HUES48 (cell line): ENCODE results near the gene AMIGO1.
"Not testable (repeated sequence)": the region's sequence is repeated elsewhere in the genome, so short reads cannot be mapped to it uniquely, and the experiment has no call there.

ENCODE experiments used
- H3K27ac ChIP-seq: one replicate; pipeline ENCODE4 v1.7.0; 2013; ENCODE audit warnings: low read depth, low read length, inconsistent platforms
- H3K27me3 ChIP-seq: 2 replicates; pipeline ENCODE4 v1.6.1; 2013; ENCODE audit warnings: mild to moderate bottlenecking, low read length; ENCODE audit not compliant: control insufficient read depth, insufficient read depth
- H3K36me3 ChIP-seq: 2 replicates; pipeline ENCODE4 v1.6.1; 2013; ENCODE audit warnings: low read length; ENCODE audit not compliant: control insufficient read depth, insufficient read depth
- H3K4me1 ChIP-seq: 2 replicates; pipeline ENCODE4 v1.6.1; 2013; ENCODE audit warnings: mild to moderate bottlenecking, low read length; ENCODE audit not compliant: control insufficient read depth, insufficient read depth
- H3K4me3 ChIP-seq: 2 replicates; pipeline ENCODE4 v1.5.1; 2013; ENCODE audit warnings: mild to moderate bottlenecking, low read depth, low read length
- H3K9ac ChIP-seq: 2 replicates; pipeline ENCODE4 v1.6.1; 2013; ENCODE audit warnings: mild to moderate bottlenecking, low read depth, low read length, moderate library complexity
- H3K9me3 ChIP-seq: 2 replicates; pipeline ENCODE4 v1.6.1; 2013; ENCODE audit warnings: low read length; ENCODE audit not compliant: control insufficient read depth, insufficient read depth

The AMIGO1 gene

DNA sequence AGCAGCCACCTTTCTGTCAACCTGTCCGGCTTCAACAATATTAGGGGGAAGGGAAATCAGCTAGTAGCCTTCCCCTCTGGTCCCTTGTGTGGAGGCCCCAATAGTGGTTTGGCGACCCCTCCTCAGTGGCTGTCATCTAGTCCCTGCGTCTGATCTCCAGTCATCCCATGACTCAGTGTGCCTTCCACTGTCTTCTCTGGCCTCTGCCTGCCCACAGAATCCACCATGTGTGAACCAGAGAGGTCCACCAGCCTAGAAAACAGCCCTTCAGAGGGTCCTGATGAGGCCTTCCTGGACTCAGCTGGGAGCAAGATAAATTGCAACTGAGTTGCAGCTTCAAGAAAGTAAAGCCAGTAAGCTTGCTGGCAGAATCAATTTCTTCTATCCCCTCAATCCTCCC lies 29.6 kb downstream of the AMIGO1 start:
- Histone ChIP-seq H3K9me3 (no peaks in the 10 kb centered on the region), H3K4me1 (peaks cover 3% of the 10 kb centered on the region; the same call in 1 of the 2 replicates)

DNA sequence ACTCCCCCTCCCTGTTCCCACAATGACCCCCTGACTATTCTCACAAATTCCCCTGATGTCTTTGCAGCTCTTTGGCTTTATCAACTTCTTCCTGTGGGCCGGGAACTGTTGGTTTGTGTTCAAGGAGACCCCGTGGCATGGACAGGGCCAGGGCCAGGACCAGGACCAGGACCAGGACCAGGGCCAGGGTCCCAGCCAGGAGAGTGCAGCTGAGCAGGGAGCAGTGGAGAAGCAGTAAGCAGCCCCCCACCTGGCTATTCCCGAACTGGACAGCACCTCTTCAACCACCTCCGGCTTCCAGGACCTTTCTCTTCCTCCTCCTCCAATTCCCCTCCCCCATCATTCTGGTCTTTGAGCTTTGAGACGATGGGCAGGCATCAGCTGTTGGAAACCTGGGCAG lies 30.2 kb downstream of the AMIGO1 start:
- H3K4me1 ChIP-seq, result peaks cover 3% of the 10 kb centered on the region; the same call in 1 of the 2 replicates
- H3K9me3 ChIP-seq, result no peaks in the 10 kb centered on the region
- no peaks in the 10 kb centered on the region for H3K27me3 ChIP-seq
- no peak overlapping the region for H3K27ac ChIP-seq
- no peak overlapping the region for H3K4me3 ChIP-seq
- no peaks in the 10 kb centered on the region for H3K36me3 ChIP-seq
- no peak overlapping the region for H3K9ac ChIP-seq

More for the DNA sequence above, 29.6 kb downstream of the AMIGO1 start:
- H3K36me3 ChIP-seq, result no peaks in the 10 kb centered on the region
- H3K4me3 ChIP-seq, result no peak overlapping the region
- no peak overlapping the region for H3K9ac ChIP-seq
- H3K27me3 ChIP-seq, result no peaks in the 10 kb centered on the region
- H3K27ac ChIP-seq, result no peak overlapping the region

DNA sequence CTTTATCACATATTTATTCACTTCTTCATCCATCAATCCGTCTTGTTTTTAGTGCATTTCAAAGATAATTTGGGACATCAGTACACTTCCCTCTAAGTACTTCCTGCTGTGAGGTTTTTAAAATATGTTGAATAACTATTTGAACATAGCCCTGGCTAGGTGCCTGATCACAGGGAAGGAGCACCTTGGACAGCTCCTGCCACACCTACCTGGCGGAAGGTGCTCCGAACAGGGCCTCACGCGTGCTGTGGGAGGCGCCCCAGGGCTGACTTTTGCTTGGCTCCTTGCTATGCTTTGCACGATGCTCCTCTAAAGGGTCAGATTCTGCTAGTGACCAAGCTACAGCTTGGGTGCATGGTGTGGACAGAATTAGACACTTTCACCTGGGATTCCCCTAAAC lies 30.7 kb downstream of the AMIGO1 start:
- H3K9ac ChIP-seq, result no peak overlapping the region
- no peaks in the 10 kb centered on the region for H3K27me3 ChIP-seq
- no peaks in the 10 kb centered on the region for H3K36me3 ChIP-seq
- H3K27ac ChIP-seq, result no peak overlapping the region
- H3K4me3 ChIP-seq, result no peak overlapping the region
- H3K4me1 ChIP-seq, result peaks cover 3% of the 10 kb centered on the region; the same call in 1 of the 2 replicates
- no peaks in the 10 kb centered on the region for H3K9me3 ChIP-seq

DNA sequence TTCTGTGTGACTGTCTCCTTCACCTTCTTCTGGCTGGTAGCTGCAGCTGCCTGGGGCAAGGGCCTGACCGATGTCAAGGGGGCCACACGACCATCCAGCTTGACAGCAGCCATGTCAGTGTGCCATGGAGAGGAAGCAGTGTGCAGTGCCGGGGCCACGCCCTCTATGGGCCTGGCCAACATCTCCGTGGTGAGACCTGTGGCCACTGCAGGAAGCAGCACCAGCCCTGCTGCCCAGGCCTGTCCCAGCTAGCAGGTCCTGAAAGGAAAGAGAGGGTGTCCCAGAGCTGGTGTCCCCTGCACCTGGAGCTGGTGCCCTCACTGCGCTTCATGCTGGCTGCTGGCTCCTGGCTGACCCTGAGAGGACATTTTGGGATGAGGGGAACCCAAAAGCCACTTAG lies 31.7 kb downstream of the AMIGO1 start:
- H3K27me3 ChIP-seq, result no peaks in the 10 kb centered on the region
- H3K9ac ChIP-seq, result no peak overlapping the region
- H3K9me3 ChIP-seq, result no peaks in the 10 kb centered on the region

DNA sequence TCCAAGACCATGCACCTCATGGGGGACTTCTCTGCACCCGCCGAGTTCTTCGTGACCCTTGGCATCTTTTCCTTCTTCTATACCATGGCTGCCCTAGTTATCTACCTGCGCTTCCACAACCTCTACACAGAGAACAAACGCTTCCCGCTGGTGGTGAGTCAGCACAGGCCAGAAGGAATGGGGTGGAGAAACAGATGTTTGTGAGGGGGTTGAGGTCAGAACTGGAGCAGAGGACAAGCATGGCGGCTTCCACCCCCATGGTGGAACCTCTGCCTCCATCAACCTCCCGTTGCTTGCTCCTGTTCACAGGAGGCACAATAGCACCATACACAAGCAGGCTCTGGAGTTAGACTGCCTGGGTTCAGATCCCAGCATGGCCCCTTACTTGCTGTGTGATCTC lies 32.7 kb downstream of the AMIGO1 start:
- H3K9me3 ChIP-seq, result no peaks in the 10 kb centered on the region
- no peak overlapping the region for H3K9ac ChIP-seq
- no peaks in the 10 kb centered on the region for H3K4me1 ChIP-seq
- no peaks in the 10 kb centered on the region for H3K36me3 ChIP-seq
- no peak overlapping the region for H3K27ac ChIP-seq
- H3K4me3 ChIP-seq, result no peak overlapping the region
- no peaks in the 10 kb centered on the region for H3K27me3 ChIP-seq

More for the DNA sequence above, 31.7 kb downstream of the AMIGO1 start:
- H3K4me1 ChIP-seq, result peaks cover under 1% of the 10 kb centered on the region; the same call in 1 of the 2 replicates
- no peak overlapping the region for H3K27ac ChIP-seq
- no peak overlapping the region for H3K4me3 ChIP-seq
- H3K36me3 ChIP-seq, result no peaks in the 10 kb centered on the region

DNA sequence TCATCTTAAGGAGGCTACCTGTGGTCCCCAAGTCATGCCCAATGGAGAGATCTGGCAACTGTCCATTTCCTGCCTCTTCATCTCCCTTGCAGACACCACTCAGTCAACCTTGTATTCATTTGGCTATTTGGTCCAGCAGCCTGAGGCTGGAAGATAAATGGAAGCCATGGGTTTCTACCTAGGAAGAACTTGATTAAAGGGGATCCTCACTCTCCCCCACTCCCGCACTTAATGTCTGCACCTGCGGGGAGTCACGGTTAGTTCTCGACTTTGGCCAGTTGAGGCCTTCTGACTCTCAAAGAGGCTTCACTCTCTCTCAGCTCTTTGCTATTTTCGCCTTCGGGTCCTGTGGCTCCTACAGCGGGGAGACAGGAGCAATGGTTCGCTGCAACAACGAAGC lies 34.3 kb downstream of the AMIGO1 start:
- H3K4me3 ChIP-seq, result no peak overlapping the region
- 0 out of 2 replicates have a peak, but pooled peaks cover 3% of the 10 kb centered on the region for H3K27me3 ChIP-seq
- H3K4me1 ChIP-seq, result no peaks in the 10 kb centered on the region
- H3K36me3 ChIP-seq, result no peaks in the 10 kb centered on the region
- no peak overlapping the region for H3K27ac ChIP-seq
- H3K9ac ChIP-seq, result no peak overlapping the region
- H3K9me3 ChIP-seq, result no peaks in the 10 kb centered on the region

DNA sequence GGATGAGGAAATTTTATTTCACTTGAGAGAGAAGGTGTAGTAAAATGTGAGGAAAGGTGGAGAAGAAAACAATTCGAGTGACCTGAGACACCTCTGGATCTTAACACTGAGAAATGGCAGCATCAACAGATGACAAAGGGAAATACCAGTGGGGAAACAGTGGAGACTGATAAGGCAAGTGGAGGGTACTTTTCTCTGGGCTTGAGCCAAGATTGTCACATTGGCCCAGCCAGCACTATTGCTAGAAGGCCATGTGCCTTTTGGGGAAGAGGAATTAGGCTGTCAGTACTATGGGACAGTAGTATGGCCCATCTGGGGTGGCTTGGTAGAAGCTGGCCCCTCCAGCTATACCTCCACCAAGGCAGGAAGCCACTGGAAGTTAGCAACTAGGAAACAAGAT lies 34.8 kb downstream of the AMIGO1 start:
- Histone ChIP-seq H3K4me3 (no peak overlapping the region), H3K36me3 (no peaks in the 10 kb centered on the region), H3K27ac (no peak overlapping the region), H3K4me1 (no peaks in the 10 kb centered on the region), H3K9me3 (no peaks in the 10 kb centered on the region), H3K9ac (no peak overlapping the region), H3K27me3 (0 out of 2 replicates have a peak, but pooled peaks cover 5% of the 10 kb centered on the region)

DNA sequence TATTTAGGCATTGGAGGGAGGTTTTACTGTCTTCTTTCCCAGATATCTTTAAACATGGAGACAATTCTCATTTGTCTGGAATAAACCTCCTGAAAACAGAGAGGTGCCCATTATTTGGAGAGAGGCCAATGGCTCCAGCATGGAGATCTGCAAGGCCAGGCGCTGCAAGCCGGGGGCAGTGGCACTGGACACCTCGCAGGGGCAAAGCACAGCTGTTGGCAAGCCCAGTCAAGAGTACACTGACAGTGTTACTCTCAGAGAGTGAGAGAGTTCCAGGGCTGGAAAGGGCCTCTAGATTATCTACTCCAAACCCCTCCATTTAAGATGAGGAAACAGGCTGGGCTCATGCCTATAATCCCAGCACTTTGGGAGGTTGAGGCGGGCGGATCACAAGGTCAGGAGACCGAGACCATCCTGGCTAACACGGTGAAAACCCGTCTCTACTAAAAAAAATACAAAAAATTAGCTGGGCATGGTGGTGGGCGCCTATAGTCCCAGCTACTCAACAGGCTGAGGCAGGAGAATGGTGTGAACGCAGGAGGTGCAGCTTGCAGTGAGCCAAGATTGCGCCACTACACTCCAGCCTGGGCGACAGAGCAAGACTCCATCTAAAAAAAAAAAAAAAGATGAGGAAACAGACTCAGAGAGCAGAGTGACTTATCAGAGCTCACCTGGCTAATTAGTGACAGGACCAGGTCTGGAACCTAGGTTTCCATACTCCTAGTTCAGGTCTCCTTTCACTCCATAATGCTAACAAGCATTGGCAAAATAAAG lies 36.1 kb downstream of the AMIGO1 start:
- H3K9me3 ChIP-seq, result not testable (repeated sequence)

DNA sequence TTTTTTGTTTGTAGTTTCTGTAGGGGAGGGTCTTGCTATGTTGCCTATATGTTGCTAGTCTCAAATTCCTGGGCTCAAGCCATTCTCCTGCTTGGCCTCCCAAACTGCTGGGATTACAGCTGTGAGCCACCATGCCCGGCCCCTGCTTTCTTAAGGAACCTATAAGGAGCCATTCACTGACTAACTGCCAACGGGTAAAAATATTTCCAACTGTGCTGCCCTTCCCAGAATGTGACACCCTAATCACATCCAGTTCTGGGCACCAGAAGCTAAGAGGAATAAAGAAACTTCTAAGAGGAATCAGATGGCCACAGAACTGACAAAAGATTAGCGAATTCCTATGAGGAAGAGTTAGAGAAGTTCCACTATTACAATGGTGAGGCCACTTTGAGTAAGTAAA lies 36.7 kb downstream of the AMIGO1 start:
- H3K4me1 ChIP-seq, result peaks cover 11% of the 10 kb centered on the region
- H3K27ac ChIP-seq, result no peak overlapping the region
- H3K27me3 ChIP-seq, result peaks cover 15% of the 10 kb centered on the region
- H3K9me3 ChIP-seq, result no peaks in the 10 kb centered on the region
- H3K36me3 ChIP-seq, result no peaks in the 10 kb centered on the region
- no peak overlapping the region for H3K9ac ChIP-seq
- no peak overlapping the region for H3K4me3 ChIP-seq

More for the DNA sequence above, 36.1 kb downstream of the AMIGO1 start:
- not testable (repeated sequence) for H3K4me3 ChIP-seq, H3K27ac ChIP-seq, H3K36me3 ChIP-seq, H3K4me1 ChIP-seq, H3K9ac ChIP-seq, H3K27me3 ChIP-seq

DNA sequence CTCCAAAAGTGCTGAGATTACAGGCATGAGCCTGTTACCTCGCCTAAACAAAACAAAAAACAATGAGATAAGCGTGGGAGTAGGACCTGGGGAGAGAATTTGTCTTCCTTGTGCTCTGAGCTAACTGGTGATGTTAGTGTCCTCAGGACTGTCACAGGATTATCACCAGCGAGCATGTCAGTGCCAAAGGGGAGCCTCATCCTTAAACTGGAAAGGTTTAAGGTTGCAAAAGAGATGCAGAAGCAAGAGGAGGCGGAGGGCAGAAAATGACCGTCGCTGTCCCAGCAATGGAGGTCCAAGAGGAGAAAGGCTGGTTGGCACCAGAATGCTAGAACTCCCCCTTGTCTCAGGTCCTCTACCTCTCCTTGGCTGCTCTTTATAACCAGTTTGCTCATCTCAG lies 39.3 kb downstream of the AMIGO1 start:
- Histone ChIP-seq H3K4me3 (no peak overlapping the region), H3K4me1 (peaks cover 11% of the 10 kb centered on the region), H3K9ac (no peak overlapping the region), H3K27me3 (peaks cover 40% of the 10 kb centered on the region), H3K9me3 (no peaks in the 10 kb centered on the region), H3K27ac (no peak overlapping the region), H3K36me3 (no peaks in the 10 kb centered on the region)

DNA sequence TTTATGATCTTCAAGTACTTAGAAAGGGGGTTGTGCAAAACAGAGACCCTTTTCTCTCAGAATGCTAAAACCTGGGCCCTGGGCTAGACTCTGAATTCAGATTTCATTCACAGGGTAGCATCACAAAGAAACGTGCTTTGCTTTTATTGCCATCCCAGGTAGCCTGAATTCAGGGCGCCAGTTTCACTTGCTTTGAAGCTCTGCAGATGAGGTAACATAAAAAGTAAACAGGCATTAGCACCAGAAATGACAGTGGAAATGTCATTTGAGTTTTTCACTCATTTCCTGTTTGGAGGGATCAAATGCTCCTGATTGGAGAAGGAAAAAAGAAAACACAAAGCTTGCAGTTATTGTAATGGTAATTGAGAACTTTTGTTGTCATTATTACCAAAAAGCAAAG lies 40.6 kb downstream of the AMIGO1 start:
- no peaks in the 10 kb centered on the region for H3K36me3 ChIP-seq
- H3K9ac ChIP-seq, result no peak overlapping the region
- H3K4me3 ChIP-seq, result no peak overlapping the region
- peaks cover 11% of the 10 kb centered on the region for H3K4me1 ChIP-seq
- H3K9me3 ChIP-seq, result no peaks in the 10 kb centered on the region
- no peak overlapping the region for H3K27ac ChIP-seq
- H3K27me3 ChIP-seq, result peaks cover 53% of the 10 kb centered on the region
